Jurkat, Clone E6-1 (cell line): Measurements from ENCODE around the gene TMEM167A. TPM values are rescaled to one million over a fixed set of nuclear protein-coding genes. Genes with fewer than 3 reads are reported as not detected.
A peak's percentile ranks its signal among the peaks of the same experiment; 100 is the strongest.

Source experiments
- DNase-seq: peaks from one replicate; pipeline ENCODE4 v3.0.0-alpha.2; 2011; ENCODE audit warnings: low read depth, low spot score
- H3K4me3 ChIP-seq: 2 replicates; pipeline ENCODE4 v1.5.1; 2011; ENCODE audit warnings: mild to moderate bottlenecking, low read length, control low read depth, moderate library complexity
- polyA plus RNA-seq: library from polyadenylated mRNA; unstranded; fragments of >200 nt; gene quantifications from one replicate; pipeline ENCODE4 v1.2.1, GENCODE V29; 2012; ENCODE audit warnings: missing spikeins; ENCODE audit not compliant: insufficient read length, insufficient read depth

Gene TMEM167A, protein sequence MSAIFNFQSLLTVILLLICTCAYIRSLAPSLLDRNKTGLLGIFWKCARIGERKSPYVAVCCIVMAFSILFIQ
- polyA plus RNA-seq: 75.3 TPM

GRCh38 chr5:83076742-83077661 is at the start of gene TMEM167A, which contains the start of gene XRCC4:
Gene TMEM167A (minus strand): TSS chr5:83077394. CDS start chr5:83077323, 71 bp downstream.
Gene XRCC4 (plus strand): TSS chr5:83077547. CDS start chr5:83104920, 27,373 bp downstream.
- H3K4me3 ChIP-seq: peak within 1 kb of the TSS; percentile 97
- peak; percentile 98 for DNase-seq

DNA sequence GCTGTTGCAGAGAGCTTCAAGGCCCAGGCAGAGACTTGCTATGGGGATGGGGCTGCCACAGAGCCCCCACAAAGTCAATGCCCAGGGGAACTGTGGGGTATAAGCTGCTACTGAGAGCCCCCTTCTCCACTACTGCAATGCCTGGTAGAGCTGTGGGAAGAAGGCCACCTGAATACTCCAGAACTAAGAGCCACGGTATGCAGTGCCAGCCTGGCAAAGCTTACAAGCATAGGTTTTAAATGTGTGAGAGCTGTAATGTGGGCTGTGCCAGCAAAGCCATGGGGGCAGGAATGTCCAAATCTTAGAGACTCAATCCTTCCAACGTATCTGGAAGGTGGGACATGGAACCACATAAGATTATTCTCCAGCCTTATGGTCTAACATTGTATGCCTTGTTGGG is 49.3 kb upstream of the TMEM167A start:
- DNase-seq: no peak

DNA sequence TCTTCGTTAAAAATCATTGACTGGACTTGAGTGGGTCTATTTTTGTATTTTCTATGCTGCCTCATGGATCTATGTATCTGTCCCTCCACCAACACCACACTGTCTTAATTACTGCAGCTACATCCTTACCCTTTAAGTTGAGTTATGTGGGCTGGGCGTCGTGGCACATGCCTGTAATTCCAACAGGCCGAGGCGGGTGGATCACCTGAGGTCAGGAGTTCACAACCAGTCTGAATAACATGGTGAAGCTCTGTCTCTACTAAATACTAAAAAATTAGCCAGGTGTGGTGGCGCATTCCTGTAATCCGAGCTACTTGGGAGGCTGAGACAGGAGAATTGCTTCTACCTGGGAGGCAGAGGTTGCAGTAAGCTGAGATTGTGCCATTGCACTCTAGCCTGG is 48.4 kb upstream of the TMEM167A start:
- H3K4me3 ChIP-seq: no peak overlapping the region
- no peak for DNase-seq

More for the DNA sequence above, 49.3 kb upstream of the TMEM167A start:
- no peak overlapping the region for H3K4me3 ChIP-seq

GRCh38 chr5:83124593-83124992 is 47.4 kb upstream of the TMEM167A start:
- no peak overlapping the region for H3K4me3 ChIP-seq
- DNase-seq: no peak

DNA sequence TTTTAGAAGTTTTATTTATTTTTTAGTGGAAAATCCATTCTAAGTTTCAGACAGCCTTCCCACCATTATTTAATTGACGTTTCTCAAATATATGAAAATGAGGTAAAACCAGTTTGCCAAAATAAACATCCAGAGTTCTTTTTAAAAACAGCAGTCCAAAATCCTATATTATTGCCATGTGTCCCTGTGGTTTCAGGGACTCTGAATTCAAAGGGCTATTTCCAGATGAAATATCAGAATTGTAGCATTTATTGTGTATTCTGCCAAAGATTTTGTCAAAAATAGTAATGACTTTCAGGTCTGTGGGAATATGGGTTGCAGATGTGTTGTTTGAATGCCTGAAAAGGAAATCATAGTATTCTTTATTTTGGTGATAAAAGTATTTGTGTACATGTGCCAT is 41.8 kb upstream of the TMEM167A start:
- no peak overlapping the region for H3K4me3 ChIP-seq
- DNase-seq: no peak

DNA sequence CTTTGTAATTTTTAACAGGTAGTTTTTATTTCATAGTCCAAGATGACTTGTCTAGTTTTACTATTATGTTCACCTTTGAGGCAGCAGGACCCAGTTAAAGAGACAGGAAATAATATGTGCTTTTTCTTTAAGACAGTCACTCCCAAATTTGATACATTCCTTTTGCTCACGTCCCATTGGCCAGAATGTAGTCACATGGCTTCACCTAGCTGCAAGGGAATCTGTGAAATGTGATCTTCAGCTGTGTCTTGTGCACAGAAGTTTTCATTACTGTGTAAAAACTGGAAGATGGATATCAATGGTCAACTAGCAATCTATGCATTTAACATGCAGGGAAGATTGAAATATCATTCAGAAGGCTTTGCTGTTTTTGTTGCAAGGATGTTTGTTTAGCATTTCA is 41.3 kb upstream of the TMEM167A start:
- DNase-seq: no peak
- no peak overlapping the region for H3K4me3 ChIP-seq

DNA sequence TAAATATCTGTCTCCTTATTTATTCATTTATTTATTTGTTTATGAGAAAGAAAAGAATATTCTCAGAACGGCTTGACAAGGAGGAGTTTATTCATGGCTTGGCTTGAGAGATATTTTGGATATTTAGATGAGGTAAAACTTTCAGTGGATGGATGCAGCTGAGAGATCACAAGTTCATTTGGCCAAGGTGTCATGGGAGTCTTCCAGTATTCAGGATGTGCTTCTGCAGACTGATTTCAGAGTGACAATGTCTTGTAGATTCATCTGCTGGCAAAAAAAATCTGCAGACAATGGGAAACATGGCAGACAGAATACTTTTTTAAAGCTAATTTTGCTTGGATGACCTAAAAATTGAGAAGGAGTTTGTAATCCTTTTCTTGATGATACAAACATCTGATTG is 38.6 kb upstream of the TMEM167A start:
- H3K4me3 ChIP-seq: no peak overlapping the region
- no peak for DNase-seq

DNA sequence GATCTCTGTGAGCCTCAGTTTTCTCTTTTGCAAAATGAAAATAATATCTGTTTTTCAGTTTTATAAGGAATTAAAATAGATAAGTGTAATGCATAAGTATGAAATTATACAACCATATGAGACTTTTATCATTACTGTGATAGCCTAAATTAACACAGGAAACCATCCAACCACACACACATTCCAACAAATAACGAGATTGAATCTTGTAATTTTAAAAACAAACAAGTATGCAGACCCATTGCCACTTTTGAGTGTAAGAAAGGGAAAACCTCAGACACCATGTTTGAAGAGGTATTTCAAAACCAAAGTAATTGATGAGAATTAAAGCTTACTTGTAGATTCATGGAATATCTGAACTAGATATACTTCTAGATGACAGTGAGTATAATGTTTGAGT is 32.2 kb upstream of the TMEM167A start:
- no peak for DNase-seq
- H3K4me3 ChIP-seq: no peak overlapping the region

DNA sequence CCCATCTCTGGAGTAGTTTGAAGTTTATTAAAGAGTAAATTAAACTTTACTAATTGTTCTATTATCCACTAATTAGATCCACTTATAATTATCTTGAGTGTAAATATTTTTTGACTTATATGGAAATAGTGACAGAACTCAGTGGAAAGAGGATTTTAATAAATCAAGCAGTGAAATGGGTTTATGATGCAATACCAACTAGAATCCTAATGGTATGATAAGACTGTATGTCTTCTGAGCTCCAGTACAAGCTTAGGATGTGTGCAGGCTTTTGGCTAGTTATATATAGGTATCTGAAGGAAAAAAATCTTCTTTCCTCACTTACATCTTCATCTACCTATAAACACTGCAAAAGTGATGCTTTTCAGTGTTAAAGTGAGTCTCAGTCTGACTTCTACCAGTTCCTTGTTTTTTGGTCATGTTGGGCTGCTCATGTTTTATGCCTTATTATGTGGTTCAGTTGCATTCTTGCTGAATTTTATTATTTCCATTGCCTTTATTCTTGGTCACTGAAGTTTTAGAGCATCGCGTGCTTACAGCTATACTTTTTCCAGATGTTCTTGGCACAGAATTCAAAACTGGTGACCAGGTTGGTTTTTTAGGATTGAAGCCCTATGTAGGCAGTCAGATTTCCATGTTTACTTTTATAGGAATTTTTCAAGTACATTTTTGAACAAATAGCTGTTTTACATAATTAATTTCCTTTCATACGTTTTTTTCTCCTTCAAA is 30.7 kb upstream of the TMEM167A start:
- no peak for DNase-seq
- H3K4me3 ChIP-seq: no peak overlapping the region

DNA sequence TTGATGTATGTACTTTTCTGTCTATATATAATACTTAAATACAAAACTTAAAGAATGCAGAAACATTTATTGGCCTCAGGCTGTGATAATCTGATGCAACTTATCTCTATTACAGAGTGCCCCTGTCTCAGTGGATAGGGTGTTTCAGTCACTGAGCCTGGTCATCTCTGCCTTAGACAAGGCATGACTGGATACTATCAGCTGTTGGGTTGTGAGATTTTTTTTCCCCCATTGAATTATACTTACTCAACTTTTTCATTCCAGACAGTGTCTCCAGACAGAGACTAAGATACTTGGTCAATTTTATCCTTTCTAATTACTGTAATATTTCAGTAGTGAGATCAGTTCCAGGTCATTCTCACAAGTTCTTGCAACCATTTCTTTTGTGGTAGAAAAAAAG is 26.8 kb upstream of the TMEM167A start:
- DNase-seq: no peak
- H3K4me3 ChIP-seq: no peak overlapping the region

DNA sequence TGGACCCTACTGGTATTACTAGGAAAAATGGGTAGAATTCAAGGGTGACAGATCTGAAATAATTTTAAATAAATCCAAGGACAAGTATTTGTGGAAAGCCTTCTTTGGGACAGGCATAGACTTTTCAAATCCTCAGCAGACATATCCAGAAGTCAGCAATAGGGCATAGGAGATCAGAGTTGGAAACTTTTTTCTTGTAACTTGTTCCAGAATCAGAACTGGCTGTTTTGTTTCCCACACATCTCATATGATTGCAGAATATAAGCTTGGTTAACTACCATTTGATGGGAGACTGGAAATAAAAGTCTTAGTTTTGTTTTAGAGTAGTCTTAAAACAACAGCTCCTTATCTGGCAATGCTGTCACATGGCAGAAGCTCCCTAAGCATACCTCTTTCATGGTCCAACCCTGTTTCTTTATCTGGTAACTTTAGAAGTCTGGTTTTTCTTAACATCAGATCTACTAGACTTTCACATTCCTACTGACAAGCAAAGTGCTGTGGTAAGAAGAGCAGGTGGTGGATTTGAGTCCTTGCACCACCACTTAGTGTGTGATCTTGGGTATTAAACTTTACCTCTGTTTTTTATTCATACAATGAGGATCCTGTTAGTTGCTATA is 25.3 kb upstream of the TMEM167A start:
- H3K4me3 ChIP-seq: no peak overlapping the region
- DNase-seq: peak; percentile 38

DNA sequence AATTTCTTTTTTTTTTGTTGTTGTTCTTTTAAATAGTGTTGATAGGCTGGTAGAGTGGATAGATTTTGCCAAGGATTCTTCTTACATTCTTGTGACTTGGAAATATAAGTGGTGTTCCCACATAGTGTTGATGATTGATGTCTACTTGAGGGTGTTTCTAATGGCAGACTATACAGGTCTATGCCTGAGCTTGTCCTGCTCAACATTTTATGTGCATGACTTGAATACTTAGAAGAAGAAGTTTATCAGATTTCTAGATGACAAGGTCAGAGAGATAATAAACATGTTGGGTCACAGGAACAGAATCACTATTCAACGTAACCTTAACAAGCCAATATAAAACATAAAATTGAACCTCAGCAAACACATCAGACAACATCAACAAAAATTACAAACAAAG is 24.3 kb upstream of the TMEM167A start:
- H3K4me3 ChIP-seq: no peak overlapping the region
- no peak for DNase-seq

DNA sequence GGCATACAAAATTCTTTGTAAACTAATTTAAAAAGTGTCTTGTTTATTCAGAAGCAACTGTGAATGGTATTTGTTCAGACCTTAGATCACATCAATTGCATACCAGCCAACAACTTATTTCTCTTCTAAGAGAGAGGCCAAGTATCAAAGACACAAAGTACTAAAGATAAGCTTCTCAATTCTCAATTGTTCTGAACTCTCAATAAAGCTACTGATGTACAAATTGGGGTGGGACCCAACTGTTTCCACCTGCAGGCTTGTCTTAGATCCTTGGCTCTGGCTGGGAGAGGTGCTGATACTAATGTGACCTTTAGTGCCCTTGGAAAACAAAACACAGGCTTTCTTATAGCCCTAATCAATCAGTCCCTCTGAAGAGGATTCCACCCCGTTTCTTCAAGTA is 22.3 kb upstream of the TMEM167A start:
- no peak for DNase-seq
- H3K4me3 ChIP-seq: no peak overlapping the region

- no peak for DNase-seq
- no peak overlapping the region for H3K4me3 ChIP-seq
These were observed 21.8 kb upstream of the TMEM167A start for GRCh38 chr5:83099001-83099400.

DNA sequence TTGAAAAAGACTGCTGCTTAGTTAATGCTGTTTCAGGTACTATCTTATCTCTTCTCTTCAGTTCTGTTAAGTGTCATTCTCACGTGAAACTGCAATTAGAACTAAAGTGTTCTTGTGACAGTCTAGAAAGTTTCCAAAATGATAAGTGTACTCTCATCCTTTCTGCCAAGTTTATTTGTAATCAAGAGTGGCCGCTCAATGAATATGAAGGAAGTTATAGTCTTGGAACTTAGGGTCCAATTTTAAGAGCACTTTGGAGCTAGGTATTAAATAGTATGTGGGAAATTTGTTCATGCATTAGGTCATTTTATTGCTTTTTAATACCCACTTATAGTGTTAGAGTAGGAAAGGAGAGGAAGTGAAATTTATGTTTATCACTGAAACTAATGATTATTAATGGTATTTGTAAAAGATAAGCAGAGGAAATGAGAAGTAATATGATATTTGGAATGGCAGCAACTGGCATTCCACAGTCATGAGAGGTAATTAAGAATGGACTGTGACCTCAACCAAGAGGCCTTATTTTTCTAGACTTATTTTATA is 20.6 kb upstream of the TMEM167A start:
- DNase-seq: no peak
- H3K4me3 ChIP-seq: no peak overlapping the region

DNA sequence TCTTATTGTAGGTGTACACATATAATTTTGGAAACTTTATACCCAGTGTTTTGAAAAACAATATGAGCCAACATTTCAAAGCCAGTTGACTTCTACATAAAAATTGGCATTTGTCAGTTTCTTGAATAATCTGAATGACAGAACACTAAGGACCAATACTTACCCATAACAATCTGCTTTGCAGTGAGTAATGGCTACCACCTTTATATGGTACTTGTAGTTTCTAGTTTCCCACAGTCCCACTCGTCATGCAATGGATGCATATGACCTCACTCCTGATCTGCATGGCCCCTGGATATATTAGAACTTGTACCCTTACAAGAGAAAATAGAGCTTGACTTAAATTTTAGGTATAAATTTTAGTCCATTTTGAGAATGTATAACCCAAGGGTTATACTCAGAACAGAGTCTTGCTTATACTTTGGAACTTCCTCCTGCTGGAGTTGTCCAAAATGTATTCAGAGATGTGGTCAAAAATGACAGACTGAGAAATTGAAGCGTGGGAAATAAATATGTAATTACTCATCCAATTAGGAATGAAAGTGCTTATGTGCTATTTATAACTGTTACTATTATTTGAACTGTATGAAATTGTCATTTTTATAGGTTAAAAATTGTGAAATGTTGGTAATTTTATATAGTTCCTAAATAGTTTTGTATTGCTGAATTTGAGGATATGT is 19.6 kb upstream of the TMEM167A start:
- DNase-seq: no peak
- H3K4me3 ChIP-seq: no peak overlapping the region

DNA sequence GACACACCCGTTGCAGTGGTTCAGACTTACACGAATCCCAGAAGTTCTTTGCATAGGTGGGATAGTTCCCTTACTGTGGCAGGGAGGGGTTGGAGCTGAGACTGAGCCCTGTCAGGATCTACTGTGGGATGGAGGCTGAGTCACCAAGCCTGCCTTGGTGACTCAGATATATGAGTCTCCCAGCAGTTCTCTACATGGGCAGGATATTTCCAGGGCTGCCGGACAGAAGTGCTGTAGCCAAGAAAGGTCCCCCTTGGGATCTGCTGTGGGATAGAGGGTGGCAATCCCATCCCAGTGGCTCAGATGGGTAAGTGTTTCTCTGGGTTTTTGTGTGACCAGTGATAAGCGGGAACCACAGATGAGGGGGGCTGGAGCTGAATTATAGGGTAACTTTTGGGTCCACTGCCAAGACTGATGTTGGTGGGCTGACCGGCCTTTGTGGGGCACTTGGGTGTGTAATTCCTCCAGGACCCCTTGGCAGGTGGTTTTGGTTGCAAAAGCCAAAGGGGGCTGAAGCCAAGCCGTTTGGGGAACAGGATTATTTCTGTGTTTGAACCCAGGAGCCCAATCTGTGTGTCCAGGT is 18.9 kb upstream of the TMEM167A start:
- no peak for DNase-seq

GRCh38 chr5:83095163-83095956 is 18.2 kb upstream of the TMEM167A start:
- H3K4me3 ChIP-seq: no peak overlapping the region
- DNase-seq: no peak

More for the DNA sequence above, 18.9 kb upstream of the TMEM167A start:
- no peak overlapping the region for H3K4me3 ChIP-seq
